Stimulated activated naive CD8-positive, alpha-beta T cell treated with anti-CD3 and anti-CD28 coated beads, Interleukin-15, Interleukin-2, amounts not matched to agents 100 U/mL and 50 U/mL, for 24 hours (primary cell): ENCODE measurements around the gene OIT3.
A peak's percentile ranks its signal among the peaks of the same experiment; 100 is the strongest.

Source experiments
- ATAC-seq: fragments of 150-1000 bp; cut with Tn5 transposase; one replicate; pipeline ENCODE4 v1.10.0; 2021
- DNase-seq: peaks from one replicate; pipeline ENCODE4 v3.0.0; 2021

OIT3 gene

DNA sequence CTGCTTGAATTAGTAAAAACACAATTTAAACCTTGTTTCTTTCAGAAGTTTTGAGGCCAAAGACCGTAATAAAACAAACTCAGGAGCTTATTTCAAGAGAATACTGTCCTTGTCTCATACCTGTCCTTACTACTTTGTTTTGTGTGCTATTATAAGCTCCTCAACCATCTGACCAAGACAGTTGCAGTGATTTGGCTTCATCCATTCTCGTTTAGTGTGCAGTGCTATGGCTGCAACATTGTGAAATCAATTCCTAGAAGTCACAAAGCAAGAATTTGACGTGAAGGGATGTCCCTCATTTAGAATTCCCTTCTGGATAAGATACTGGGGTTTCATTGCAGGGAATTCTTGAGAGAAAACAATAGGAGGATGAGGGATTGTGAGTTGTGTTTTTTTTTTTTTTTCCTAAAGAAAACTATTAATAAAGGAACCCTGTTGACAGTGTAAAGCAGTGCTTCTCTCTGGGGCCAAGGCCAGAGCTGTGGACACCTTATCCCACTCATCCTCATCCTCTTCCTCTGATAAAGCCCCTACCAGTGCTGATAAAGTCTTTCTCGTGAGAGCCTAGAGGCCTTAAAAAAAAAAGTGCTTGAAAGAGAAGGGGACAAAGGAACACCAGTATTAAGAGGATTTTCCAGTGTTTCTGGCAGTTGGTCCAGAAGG, at the start of gene OIT3:
OIT3 (plus strand) TSS at position 604 of the 663 bp plus-strand sequence. CDS start 60 bp downstream, outside the sequence.
- DNase-seq (no peak), ATAC-seq (no peak)

DNA sequence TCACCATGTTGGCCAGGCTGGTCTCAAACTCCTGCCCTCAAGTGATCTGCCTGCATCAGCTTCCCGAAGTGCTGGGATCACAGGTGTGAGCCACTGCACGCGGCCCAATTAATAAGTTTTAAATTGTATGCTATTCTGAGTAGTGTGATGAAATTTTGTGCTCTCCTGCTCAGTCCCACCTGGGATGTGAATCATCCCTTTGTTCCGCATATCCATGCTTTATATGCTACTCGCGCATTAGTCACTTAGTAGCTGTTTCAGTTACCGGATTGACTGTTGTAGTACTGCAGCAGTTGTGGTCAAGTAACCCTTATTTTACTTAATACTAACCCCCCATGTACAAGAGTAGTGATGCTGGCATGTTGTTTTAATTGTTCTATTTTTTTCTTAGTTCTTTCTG, 47.3 kb upstream of the OIT3 start:
- no peak for DNase-seq
- peak; percentile 69 for ATAC-seq

DNA sequence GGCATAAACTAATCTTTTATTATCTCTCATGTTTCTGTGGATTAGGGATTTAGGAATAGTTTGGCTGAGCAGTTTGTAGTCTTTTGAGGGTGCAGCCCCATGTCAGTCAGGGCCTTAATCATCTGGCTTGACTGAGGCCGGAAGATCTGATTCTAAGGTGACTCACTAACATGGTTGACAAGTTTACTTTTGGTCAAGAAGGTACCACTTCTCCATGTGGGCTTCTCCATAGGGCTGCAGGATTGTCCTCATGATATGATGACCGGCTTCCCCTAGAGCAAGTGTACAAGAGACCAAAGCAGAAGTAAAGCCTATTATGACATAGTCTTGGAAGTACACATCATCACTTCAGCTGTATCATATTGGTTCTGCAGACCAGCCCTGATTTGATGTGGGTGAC, 45.9 kb upstream of the OIT3 start:
- DNase-seq = no peak
- no peak for ATAC-seq

- ATAC-seq = no peak
- DNase-seq = no peak
Measured at GRCh38 chr10:72850861-72851260, 42.7 kb upstream of the OIT3 start.

DNA sequence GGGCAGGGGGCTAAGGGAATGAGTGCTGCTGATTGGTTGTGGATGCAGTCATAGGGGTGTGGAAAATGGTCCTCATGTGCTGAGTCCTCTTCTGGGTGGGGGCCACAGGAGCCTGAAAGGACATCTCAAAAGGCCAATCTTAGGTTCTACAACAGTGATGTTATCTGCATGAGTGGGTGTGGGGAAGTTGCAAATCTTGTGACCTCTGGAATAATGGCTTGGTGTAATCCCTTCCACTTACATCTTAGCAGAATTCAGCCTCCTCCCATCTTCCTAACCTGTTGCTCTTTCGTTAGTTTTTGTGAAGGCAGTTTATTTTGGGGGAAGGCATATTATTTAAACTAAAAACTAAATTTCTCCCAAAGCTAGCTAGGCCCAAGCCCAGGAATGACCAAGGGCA, 42.0 kb upstream of the OIT3 start:
- DNase-seq (no peak), ATAC-seq (no peak)

- no peak for DNase-seq
- no peak for ATAC-seq
Measured at GRCh38 chr10:72852508-72852907, 41.0 kb upstream of the OIT3 start.

GRCh38 chr10:72855129-72855528, 38.4 kb upstream of the OIT3 start:
- DNase-seq (no peak), ATAC-seq (no peak)

- DNase-seq (no peak), ATAC-seq (no peak)
Measured at GRCh38 chr10:72855790-72856189, 37.7 kb upstream of the OIT3 start.

GRCh38 chr10:72858067-72858466, 35.5 kb upstream of the OIT3 start:
- DNase-seq (no peak), ATAC-seq (no peak)

DNA sequence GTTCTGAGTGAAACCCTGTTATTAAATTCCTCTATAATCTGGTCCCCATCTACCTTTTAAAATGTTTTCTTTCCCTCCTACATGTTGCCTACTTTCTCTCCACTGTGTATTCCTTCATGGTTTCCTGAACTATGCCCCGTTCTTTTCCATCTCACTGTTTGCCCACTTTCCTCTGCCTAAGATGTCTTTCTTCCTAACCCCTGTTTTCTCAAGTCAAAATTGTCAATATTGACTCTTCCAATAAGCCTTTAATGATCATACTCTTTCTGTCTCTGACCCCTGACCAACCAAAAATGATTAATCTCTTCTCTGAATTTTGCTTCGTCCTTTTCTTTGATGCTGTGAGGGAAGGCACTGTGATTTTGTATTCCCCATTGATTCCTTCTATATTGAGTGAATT, 30.6 kb upstream of the OIT3 start:
- DNase-seq (no peak), ATAC-seq (no peak)

DNA sequence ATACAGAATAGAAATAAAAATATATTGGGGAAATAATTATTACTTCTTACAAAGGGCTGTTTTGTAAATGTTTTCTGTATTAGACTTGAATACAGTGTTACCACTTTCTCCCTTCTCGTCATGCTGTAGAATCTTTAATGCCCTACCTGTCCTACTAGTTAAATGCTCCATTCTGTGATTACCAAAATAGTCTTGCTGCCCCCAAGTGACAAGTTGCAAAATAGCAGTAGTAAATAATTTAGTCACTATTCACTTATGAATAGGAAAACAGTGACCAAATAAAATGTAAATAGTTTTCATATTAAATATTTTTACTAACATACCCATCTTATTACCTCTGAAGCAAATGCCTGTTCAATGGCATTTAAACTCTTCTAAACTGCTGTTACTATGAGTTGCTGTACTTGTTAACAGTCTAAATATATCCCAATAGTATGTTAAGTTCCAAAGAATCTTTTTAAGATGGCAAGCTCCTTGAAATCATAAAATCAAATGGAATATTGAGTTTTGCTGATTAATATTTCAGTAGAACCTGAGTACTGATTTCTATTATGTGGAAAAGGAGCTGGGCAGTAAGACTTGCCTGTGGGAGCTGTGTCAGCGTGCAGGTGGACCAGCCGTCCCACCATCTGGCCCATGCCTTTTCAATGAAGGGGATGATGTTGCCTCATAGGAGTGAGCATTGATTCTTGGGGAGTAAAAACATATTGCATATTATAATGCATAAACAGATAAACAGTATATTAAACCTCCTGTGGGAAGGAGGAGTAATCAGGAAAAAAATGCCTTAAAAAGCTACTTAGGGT, 18.1 kb upstream of the OIT3 start:
- DNase-seq (no peak), ATAC-seq (no peak)

DNA sequence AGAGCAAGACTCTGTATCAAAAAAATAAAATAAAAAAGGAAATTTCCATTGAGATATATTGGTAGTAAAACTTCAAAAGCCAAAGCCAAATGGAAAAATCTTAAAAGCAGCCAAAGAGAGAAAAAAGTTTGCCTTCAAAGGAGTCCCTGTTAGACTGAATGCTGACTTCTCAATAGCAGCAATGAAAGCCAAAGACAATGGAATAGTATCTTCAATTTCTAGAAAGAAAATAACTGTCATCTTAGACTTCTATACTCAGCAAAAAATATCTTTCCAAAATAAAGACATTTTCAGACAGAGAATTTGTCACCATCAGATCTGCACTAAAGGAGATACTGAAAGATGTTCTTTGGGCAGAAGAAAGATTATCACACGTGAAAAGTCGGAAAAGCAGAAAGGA, 14.3 kb upstream of the OIT3 start:
- DNase-seq (no peak), ATAC-seq (no peak)

DNA sequence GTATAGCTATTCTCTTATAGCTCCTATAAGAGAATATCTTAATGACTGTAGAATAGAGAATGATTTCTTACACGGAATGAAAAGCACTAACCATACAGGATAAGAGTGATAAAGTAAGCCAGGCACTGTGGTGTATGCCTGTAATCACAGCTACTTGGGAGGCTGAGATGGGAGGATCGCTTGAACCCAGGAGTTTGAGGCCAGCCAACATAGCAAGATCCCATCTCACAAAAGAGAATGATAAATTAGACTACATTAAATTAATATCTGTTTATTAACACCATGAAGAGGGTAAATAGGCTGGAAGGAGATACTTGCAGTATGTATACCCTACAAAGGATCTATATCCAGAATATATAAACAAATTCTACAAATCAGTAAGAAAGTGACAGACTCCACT, 12.2 kb upstream of the OIT3 start:
- ATAC-seq (no peak), DNase-seq (no peak)

- ATAC-seq (no peak), DNase-seq (no peak)
Measured at GRCh38 chr10:72883861-72884260, 9.7 kb upstream of the OIT3 start.

DNA sequence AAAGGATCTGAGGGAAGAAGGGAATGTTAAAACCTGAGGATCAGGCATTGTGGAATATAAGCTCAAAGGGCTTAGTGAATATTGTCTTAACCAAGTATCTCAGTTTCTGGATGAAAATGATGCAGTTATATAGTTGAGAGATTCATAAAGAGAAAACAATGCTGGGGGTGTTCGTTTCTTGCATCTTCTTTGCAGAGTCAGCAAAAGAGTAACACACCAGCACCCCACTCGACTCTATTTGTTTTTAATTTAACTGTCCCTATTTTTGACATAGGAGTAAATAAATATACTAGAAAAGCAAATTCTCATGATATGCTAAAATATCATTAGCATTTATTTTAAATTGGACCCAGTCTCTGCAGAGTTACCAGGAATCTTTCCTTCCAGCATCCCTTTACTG, 7.6 kb upstream of the OIT3 start:
- DNase-seq (no peak), ATAC-seq (no peak)

- DNase-seq (no peak), ATAC-seq (no peak)
Measured at GRCh38 chr10:72886621-72887020, 6.9 kb upstream of the OIT3 start.

DNA sequence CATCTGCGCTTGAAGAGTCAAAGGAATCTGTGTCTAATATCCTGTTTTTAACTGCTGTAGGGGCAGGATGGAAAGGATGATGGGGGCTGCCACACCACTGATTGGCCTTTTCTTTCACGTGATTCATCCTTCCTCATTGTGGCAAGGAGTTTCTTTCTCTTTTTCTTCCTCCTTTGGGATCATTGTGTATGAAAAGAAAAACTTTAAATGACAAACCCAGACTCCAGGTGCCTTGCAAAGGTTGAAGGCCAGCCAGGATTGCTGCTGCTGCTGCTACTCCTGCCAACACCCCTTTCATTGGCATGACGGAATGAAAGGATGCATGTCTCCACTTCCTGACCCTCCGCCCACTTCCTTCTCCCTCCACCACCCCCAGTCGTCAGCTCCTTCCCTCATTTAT, 6.5 kb upstream of the OIT3 start:
- peak; percentile 14 for DNase-seq
- peak; percentile 76 for ATAC-seq

DNA sequence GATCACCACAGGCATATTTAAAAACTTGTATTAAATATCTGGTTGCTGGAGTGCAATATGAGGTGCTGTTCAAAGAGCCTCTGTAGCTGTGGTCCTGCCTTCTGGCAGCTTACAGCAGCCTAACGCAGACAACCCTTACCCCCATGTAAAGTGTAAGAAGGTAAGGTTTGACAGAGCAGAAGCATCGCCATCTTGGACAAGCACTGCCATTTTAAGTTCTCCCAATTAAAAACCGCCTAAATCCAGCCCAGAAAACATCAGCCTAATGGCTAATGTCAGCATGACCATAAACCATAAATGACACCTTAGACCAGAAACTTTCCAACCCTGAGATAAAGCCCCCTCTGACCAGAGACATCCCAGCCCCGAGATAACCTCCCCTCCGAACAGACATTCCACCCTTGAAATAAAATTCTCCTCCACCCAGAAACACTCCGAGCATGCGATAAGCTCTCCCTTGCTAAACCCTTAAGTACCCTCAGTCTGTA, 5.3 kb upstream of the OIT3 start:
- DNase-seq (no peak), ATAC-seq (no peak)

DNA sequence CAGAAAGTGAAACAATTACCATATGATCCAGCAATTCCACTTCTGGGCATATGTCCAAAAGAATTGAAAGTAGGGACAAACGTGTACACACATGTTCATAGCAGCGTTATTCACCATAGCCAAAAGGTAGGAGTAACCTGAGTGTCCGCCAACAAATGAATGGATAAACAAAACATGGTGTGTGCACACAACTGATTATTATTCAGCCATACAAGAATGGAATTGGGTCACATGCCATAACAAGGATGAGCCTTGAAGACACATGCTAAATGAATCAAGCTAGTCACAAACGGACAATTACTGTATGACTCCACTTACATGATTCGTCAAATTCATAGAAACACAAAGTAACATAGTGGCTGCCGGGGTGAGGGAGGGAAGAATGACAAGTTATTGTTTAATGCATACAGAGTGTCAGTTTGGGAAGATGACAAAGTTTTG, 4.1 kb upstream of the OIT3 start:
- ATAC-seq (no peak), DNase-seq (no peak)

GRCh38 chr10:72890086-72890485, 3.5 kb upstream of the OIT3 start:
- ATAC-seq (no peak), DNase-seq (no peak)

DNA sequence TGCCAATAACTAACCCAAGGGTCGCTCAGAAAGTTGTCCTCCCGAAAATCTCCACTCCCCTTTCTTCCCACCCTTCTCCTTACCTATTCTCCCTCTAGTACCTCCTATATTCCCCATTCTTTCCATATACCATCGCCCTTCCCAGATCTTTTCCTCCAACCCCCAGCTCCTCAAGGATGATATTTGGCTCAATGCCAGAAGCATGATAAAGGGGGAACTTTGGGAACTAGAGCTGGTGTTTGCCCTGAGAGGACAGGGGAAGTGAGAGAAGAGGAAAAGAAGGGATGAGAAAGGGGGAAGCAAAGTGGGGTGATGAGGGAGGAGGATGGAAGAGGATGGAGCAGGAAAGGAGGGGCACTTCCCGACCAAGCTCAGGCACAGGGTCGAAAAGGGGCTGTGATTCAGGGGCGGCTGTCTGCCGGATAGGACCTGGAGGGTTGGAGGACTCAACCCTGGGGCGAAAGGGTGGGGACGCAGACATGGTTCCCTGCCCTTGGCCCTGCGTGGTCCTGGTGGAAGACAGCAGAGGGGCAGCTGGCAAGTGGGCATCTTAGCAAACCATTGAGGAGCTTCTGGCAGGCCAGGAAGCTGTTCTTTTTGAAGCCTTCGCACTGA, 1.8 kb downstream of the OIT3 start:
- ATAC-seq (no peak), DNase-seq (no peak)

DNA sequence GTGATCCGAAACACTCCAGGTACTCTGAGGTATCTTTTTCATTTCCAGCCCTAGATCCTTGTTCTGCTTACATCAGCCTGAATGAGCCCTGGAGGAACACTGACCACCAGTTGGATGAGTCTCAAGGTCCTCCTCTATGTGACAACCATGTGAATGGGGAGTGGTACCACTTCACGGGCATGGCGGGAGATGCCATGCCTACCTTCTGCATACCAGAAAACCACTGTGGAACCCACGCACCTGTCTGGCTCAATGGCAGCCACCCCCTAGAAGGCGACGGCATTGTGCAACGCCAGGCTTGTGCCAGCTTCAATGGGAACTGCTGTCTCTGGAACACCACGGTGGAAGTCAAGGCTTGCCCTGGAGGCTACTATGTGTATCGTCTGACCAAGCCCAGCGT, 5.1 kb downstream of the OIT3 start:
- DNase-seq (no peak), ATAC-seq (no peak)

- no peak for DNase-seq
- ATAC-seq = no peak
Measured at GRCh38 chr10:72899545-72899944, 6.0 kb downstream of the OIT3 start.
